DMS53 treated with DMSO at 0.1 percent for 48 hours (cell line): ENCODE data around the gene LMNA.
A peak's percentile ranks its signal among the peaks of the same experiment; 100 is the strongest.
"Not testable (repeated sequence)": the region's sequence is repeated elsewhere in the genome, so short reads cannot be mapped to it uniquely, and the experiment has no call there.

Source experiments
- DNase-seq: peaks from one replicate; lab custom pipeline; 2025; ENCODE audit not compliant: unreplicated experiment; lab: John Stamatoyannopoulos, UW

The LMNA gene

DNA sequence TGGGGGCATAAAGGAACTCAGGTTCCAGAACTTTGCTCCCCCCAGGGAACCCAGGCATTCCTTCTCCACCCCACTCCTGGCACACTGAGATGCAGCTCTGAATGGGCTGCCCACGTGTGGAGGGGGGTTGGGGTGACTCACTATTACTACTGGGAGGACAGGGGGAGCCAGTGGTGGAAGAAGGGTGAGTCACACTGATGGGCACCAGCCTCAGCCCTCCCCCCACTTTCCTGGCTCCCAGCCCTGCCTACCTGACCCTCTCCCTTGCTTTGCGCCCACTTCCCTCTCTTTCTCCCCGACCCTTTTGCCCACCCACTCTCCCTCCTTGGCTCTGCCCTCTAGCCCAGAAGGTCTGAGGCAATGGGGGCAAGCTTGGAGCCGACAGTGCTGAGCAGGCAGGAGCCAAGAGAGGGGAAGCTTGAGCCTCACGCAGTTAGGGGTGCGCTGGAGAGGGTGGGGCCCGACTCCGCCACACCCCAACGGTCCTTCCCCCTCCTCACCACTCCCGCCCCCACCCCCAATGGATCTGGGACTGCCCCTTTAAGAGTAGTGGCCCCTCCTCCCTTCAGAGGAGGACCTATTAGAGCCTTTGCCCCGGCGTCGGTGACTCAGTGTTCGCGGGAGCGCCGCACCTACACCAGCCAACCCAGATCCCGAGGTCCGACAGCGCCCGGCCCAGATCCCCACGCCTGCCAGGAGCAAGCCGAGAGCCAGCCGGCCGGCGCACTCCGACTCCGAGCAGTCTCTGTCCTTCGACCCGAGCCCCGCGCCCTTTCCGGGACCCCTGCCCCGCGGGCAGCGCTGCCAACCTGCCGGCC, at the start of gene LMNA:
Gene LMNA, plus strand, starts transcription at position 611 of the 818 bp plus-strand sequence. CDS start 208 bp downstream, outside the sequence.
- peak; percentile 79 for DNase-seq

DNA sequence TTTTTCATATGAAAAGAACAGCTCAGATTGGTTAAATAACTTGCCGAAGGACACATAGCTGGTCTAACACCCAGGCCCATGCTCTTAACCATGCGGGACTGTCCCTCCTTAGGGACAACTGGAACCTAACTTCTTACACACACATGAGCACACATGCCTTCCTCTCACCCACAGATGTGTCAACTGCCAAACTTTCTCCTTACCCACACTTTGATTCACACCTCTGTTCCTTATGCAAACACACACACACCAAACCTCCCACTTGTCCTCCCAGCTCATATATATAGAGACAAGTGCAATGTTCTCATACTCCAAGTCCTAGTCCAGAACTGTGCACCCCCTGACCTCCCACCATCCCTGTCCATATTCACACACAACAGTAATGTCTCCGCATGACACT, 49.3 kb upstream of the LMNA start:
- DNase-seq: no peak

DNA sequence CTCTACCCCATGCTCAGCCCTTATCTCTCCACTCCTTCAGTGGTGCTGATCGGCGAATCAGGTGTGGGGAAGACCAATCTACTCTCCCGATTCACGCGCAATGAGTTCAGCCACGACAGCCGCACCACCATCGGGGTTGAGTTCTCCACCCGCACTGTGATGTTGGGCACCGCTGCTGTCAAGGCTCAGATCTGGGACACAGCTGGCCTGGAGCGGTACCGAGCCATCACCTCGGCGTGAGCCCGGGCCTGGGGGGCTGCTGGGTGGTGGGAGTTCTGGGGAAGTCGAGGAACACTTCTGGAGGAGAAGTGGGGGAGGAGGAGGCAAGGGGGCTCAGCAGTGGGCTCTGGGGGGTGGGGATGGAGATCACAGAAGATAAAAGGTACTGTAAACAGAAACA, 48.6 kb upstream of the LMNA start:
- no peak for DNase-seq

DNA sequence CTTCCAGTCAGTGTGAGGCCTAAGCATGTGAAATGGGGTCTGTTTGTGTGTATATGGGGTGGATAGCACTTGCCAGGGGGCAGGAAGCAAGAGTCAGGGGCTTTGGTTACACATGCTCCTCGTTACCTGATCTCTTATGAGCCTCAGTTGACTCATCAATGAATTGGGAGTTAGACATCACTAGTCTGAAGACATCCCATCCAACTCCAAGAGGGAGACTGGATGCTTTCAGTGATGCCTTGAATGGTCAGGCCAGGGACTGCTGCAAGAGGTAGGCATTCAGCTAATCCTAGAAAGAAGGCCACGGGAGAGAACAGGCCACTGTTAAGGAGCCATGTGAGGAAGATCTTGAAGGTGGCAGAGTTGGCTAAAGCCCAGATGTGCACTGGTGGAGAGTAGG, 47.2 kb upstream of the LMNA start:
- no peak for DNase-seq

DNA sequence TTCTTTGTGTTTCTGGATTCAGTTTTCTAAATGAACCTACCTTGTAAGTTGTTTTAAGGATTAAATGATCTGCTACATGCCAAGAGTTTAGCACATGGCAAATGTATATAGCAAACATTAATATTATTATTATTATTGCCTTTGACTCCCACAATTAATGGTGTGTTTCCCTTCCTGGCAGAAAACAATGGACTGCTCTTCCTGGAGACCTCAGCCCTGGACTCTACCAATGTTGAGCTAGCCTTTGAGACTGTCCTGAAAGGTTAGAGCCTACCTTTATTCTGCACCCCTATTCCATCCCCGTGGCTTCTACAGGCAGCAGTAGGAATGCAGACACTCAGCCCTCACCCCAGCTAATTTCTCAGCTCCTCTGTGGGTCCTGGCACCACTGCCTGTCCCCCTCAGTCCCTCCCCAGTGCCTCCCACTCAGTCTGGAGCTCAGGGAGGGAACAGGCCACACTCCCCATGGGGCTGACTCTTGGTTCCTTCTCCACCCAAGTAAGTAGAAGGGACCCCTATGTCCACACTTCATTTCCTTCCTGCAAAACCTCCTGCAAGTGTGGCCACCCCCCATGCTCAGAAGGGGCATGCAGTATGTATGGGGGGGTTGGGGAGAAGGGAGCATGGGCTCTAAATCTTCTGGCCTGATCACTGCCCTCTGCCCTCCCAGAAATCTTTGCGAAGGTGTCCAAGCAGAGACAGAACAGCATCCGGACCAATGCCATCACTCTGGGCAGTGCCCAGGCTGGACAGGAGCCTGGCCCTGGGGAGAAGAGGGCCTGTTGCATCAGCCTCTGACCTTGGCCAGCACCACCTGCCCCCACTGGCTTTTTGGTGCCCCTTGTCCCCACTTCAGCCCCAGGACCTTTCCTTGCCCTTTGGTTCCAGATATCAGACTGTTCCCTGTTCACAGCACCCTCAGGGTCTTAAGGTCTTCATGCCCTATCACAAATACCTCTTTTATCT, 44.7 kb upstream of the LMNA start:
- no peak for DNase-seq

DNA sequence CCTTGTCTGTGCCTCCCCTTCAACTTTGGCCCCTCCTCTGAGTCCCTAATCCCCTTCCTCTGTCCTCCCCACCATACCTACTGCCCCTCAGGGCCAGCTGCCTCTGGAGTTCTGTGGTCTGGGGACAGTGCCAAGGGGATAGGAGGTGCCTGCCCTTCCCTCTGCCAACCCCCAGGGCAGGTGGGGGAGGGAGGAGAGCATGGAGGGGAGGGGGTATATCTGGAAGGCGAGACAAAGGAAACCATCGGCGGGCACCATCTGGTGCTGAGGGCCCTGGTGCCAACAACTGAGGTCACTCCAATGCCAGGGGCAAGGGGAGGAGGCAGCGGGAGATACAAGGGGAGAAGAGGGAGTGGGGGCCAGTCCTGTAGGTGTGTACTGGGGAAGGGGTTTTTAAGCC, 44.0 kb upstream of the LMNA start:
- no peak for DNase-seq

DNA sequence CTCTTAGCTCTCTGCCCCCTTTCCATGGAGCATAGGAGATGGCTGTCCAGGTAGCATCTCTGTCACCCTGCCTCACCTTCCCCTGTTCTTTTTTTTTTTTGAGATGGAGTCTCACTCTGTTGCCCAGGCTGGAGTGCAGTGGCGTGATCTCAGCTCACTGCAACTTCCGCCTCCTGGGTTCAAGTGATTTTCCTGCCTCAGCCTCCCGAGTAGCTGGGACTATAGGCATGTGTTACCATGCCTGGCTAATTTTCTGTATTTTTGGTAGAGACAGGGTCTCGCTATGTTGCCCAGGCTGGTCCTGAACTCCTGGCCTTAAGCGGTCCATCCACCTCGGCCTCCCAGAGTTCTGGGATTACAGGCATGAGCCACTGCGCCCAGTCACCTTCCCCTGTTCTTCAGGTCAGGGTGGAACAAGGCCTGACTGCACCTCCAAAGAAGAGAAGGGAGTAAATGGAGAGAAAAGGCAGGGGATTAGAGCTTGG, 43.1 kb upstream of the LMNA start:
- DNase-seq: not testable (repeated sequence)

DNA sequence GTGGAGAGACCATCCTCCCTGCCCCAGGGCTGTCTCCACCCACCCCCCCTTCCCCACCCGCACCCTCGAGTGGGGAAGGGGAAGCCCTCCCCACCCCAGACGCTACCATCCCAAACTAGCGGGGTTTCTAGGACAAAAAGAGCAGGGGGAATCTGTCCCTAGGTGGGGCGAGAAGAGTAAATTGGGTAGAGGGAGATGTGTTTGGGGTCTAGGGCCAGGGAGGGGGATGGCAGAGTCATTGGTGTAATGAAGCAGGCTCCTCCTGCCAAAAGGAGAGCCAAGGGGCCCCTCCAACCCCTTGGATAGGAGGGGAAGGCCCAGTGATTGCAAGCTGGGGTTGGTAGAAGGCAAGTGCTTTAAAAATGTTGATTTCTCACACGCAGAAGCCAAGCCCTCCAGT, 42.3 kb upstream of the LMNA start:
- DNase-seq: no peak

DNA sequence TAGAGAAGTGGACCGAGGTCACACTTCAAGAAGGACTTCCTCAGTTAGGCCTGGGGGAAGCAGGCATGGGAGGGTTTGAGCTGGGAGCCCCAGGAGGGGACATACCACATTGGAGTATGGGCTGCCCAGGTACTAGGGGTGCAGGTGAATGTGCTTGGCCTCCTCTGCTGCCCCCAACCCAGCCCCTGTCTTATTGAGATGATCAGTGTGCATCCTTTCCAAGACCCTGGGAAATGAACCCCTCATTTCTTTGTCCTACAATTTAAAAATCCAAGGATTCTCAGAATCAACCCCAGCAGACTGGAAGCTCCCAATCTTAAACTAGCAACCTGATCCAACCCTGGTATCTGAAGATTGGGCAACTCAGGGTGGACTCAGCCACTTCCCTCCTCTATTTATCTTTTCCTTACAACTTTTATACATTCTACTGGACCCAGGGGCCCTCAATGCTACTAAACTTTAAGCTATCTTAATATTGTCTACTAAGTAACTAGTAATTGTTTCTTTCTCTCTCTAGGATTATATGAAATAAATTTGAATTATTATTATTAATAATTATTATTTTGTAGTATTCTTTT, 41.3 kb upstream of the LMNA start:
- no peak for DNase-seq

DNA sequence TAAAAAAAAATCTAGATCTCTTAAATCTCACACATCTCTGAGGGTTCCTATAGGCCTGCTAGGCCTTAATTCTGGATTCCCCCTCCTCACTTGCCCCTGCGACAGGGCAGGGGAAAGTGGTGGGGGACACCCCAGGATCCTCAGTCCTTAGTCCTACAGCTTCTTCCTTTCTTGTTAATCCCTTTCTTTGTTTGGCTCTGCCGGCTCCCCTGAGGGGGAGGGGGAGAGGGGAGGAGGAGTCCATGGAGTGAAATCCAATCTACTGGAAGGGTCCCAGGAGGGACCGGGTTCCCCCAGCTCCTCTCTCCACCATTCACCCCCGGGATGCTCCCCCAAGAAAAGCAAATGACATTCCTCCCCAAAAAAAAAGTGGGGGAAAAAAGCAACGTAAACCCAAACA, 40.8 kb upstream of the LMNA start:
- no peak for DNase-seq

DNA sequence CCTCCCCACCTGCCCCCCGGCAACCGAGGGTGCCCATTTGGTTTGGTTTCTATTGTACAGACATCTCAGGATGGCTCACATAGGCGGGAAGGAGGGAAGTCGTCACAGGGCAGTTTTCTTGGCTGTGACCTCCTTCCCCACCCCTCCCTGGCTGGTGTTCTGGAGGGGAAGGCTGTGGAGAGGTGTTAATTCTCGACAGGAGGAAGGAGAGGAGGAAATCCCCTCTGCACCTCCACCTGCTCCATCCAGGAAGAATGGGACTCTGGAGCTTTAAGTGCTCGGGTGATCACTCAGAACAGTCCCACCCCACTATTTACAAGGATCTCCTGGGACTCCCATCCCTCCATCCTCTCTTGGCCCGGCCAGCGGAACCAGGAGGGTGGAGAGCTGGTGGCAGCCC, 39.9 kb upstream of the LMNA start:
- no peak for DNase-seq

DNA sequence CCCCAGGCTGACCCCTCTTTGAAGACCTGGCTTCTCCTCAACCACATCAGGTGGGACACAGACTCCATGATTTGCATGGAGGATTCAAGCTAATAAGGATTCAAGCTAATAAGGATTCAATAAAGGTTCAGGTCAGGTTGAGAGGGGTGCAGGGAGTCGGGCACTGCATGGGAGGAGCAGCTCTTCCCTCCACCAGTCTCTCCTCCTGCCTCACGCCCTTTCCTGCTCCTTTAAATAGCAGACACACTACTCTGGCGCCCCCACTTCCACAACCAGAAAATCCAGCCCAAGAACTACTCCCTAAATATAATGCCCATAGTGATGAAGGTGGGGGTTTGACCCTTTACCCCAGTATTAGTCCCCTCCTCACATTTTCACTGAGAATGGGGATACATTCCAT, 39.3 kb upstream of the LMNA start:
- no peak for DNase-seq

DNA sequence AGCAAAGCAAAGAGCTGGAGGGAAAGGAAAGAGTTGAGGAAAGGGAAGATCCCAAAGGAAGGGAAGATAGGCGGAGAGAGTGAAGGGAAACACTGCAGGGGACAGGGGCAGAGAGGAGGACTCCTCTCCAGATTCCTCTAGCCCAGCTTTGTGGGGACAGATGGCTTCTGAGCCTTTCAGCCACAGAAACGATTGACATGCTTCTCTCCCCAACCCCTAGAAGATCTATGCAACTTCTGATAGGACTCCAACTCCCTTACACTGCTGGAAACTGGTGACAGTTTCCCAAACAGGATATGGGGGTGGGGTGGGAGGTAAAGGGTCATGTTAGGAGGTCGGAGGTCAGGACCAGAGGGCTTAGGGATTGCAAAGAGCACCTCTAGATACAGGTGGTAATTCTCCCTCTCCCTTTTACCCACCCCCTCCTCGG, 38.7 kb upstream of the LMNA start:
- no peak for DNase-seq

DNA sequence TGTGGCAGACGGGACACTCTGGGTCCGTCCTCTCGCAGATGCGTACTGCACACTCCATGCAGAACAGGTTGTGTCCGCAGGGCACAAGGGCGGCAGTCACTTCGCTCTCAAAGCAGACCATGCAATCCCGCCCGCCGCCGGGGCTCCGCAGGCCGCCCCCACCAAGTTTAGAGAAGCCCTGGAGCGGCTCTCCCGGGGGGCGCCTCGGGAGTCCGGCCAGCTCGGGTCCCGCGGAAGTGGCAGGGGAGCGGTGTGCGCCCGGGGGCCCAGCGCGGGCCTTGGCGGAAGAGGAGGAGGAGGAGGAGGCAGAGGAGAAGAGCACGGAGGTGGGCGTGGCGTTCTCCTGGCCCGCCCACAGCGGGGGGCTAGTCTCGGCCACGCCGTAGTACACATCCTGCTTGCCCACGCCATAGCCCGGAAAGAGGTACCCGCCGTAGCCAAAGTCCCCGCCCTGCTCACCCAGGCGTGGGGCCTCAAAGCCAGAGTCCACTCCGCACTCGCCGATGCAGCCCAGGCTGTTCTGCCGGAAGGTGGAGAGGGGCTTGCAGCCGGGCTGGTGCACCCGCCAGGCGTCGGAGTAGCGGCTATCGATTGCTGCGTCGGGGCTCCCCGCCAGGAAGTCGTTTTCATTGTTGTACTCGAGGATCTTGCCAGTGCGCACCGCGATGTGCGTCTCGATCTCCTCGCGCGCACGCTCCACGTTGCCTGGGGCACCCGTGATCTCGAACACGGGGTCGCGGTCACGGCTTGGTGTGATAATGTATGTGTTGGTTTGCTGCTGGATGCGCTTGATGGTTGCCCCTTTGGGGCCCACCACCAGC, 37.7 kb upstream of the LMNA start:
- DNase-seq: no peak

DNA sequence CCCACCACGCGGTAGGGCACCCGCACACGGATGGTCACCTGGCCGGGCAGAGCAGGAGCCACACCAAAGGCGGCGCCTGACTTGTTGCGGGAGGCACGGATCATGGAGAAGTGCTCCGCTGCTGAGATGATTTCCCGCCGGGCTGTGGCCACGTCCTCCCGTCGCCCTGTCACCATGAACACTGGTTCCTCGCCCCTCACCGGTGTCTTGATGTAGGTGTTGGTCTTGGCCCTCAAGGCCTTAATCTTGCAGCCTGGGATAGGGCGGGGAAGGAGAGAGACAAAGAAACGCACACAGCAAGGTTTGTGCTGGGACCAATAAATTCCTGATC, 37.1 kb upstream of the LMNA start:
- no peak for DNase-seq

DNA sequence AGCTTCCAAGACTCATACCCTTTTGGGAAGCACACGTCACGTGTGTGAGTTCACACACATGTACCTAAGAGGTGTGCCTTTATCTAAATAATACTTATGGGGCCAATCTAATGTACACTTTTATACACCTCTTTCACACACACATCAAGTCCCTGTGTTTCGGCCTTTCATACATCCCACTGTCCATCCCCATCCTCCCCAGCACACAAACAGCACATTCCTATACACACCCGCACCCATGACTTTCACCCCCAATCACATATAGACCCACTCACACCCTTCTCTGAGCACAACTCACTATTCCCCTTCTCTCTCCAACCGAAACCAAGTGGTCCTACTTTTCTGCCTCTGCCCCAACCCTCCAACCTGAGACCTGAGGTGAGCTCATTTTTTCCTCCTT, 35.8 kb upstream of the LMNA start:
- no peak for DNase-seq

DNA sequence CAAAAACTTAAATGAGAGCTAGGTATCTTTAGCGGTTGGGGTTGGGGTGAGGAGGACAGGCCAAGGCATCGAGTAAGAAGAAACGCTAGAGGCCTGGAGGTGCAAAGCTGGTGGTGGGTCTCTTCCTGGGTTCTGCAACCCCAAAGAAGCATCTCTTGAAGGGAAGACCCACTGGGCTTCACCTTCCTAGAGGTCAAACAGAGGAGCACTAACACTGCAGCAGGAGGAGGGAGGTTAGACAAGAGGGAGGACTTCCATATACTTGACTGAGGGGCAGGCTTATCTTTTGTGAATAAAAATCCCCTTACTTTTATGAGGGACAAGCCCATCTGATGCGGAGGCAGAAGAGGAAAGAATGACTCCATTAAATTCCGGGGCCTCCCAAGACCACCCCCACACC, 34.7 kb upstream of the LMNA start:
- DNase-seq: no peak

DNA sequence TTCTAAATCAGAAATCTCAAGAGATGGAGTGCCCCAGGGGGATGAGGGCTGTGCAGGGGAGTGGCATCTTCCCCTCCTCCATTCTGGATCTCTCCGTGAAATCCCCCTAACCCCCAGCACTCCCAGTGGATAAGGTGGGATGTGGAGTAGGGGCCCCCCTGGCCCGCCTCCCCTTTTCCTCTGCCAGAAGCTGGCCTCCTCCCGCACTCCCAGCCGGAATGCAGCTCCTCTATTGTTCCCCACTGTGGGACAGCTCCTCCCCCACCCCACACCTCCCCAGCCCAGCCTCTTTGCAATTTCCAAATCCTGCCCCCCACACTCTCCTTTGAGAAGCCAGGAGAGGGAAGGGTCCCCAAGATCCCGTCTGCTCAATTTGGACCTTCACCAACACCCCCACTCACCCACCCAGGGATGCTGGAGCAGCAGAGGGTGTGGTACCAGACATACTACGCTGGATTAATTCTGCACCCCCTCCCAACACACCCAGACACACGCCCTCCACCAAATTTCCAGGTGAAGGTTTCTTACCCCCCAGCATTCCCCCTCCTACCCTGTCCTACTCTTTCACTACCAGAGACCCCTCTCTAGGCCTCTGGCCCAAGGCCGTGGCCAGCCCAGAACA, 34.2 kb upstream of the LMNA start:
- no peak for DNase-seq

DNA sequence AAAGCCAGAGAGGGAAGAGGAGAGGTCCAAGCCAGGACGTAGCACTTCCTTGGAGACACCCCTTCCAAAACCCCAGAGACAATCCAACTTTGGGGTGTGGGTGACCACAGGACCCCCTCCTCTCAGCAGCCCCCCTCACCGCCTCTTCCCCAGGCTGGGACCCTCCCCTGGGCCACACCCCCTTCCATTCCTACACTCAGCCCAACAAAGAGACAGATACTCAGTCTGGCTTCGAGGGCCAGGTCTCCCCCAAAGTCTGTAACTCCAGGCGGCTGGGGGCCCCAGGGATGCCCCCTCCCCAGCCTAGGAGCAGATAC, 33.7 kb upstream of the LMNA start:
- no peak for DNase-seq

DNA sequence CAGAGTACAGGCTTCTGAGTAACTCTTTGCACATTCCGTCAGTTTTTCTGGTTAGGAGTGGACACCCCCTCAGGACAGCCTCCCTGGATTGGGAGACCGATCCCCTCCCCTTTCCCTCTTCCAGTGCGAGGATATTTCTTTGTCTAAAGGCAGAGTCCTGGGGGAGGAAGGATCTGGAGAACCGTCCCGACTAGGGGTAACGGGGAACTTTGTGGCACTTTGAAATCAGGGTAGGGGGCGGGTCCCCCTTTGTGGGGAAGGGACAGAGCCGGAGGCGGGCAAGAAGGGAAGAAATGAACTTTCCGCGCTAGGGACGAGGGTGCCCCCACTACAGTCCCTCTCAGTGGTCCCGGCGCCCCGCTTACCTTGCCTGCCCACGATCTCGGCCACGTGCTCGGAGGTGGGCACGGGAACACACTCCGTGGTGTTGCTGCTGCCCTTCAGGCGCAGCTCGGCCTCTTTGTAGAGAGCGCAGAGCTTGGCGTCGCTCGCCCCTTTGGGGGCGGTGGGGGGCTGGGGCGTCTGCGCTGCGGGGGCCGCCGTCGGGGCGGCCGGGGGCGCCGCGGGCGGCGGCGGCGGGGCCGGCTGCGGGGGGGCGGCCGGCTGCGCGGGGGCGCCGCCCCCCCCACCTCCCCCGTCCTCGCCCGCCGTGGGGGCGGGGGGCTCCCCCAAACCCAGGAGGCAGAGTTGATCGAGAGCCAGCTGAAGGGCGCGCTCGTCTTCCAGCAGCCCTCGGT, 33.2 kb upstream of the LMNA start:
- DNase-seq: no peak
